Loucy (cell line): Measurements from ENCODE around the gene ANP32D.

Experiments
- H2AFZ ChIP-seq: fragments of 200-600 bp; sonication (generic); 2 replicates; pipeline ENCODE4 v1.6.0; 2016; ENCODE audit warnings: antibody characterized with exemption, mild to moderate bottlenecking, low read length, moderate library complexity
- H3F3A ChIP-seq: fragments of 200-600 bp; 2 replicates; pipeline ENCODE4 v1.6.0; 2016; ENCODE audit warnings: antibody characterized with exemption, low read depth, mild to moderate bottlenecking
- H3K27me3 ChIP-seq: fragments of 200-600 bp; sonication (generic); 2 replicates; pipeline ENCODE4 v1.6.1; 2014; ENCODE audit warnings: low read length, mild to moderate bottlenecking; ENCODE audit not compliant: insufficient read depth, poor library complexity, severe bottlenecking
- H3K36me3 ChIP-seq: fragments of 200-600 bp; sonication (generic); 2 replicates; pipeline ENCODE4 v1.6.1; 2016; ENCODE audit warnings: low read length; ENCODE audit not compliant: insufficient read depth
- H3K4me1 ChIP-seq: fragments of 200-600 bp; sonication (generic); 2 replicates; pipeline ENCODE4 v1.5.1; 2014; ENCODE audit warnings: low read length, mild to moderate bottlenecking; ENCODE audit not compliant: insufficient read depth, poor library complexity, severe bottlenecking
- H3K4me2 ChIP-seq: fragments of 200-600 bp; sonication (generic); 2 replicates; pipeline ENCODE4 v1.6.0; 2014; ENCODE audit warnings: antibody characterized with exemption, low read length, low read depth, mild to moderate bottlenecking; ENCODE audit not compliant: poor library complexity, severe bottlenecking
- H3K4me3 ChIP-seq: fragments of 200-600 bp; sonication (generic); 2 replicates; pipeline ENCODE4 v1.5.1; 2014; ENCODE audit warnings: low read length, mild to moderate bottlenecking, mixed read lengths; ENCODE audit not compliant: poor library complexity, severe bottlenecking
- H3K79me2 ChIP-seq: fragments of 200-600 bp; sonication (generic); 2 replicates; pipeline ENCODE4 v1.6.1; 2014; ENCODE audit warnings: low read length; ENCODE audit not compliant: insufficient read depth
- H3K9ac ChIP-seq: fragments of 200-600 bp; sonication (generic); 2 replicates; pipeline ENCODE4 v1.6.0; 2014; ENCODE audit warnings: mild to moderate bottlenecking, low read depth, low read length, moderate library complexity; ENCODE audit not compliant: poor library complexity, severe bottlenecking
- H3K9me2 ChIP-seq: fragments of 200-600 bp; sonication (generic); replicated peaks from 2 replicates; pipeline ENCODE4 v1.6.1; 2016; ENCODE audit warnings: low read depth, low read length, mixed read lengths
- H3K9me3 ChIP-seq: fragments of 200-600 bp; sonication (generic); 2 replicates; pipeline ENCODE4 v1.6.1; 2014; ENCODE audit warnings: mild to moderate bottlenecking, antibody characterized with exemption, low read length, low read depth; ENCODE audit not compliant: insufficient read depth
- H4K20me1 ChIP-seq: fragments of 200-600 bp; sonication (generic); 2 replicates; pipeline ENCODE4 v1.6.0; 2014; ENCODE audit warnings: antibody characterized with exemption, low read length, mild to moderate bottlenecking; ENCODE audit not compliant: insufficient read depth, poor library complexity, severe bottlenecking
- EZH2phosphoT487 ChIP-seq: fragments of 200-600 bp; IDR thresholded peaks from 2 replicates; pipeline ENCODE4 v1.6.1; 2018; ENCODE audit warnings: antibody characterized with exemption, mild to moderate bottlenecking, moderate library complexity, borderline replicate concordance
- TF ChIP-seq, protein P1 (sequence below): fragments of 200-600 bp; sonication (generic); conservative IDR thresholded peaks from 2 replicates; pipeline ENCODE4 v1.5.1; 2014; ENCODE audit warnings: mild to moderate bottlenecking, antibody characterized with exemption, low read length

The ANP32D gene

DNA sequence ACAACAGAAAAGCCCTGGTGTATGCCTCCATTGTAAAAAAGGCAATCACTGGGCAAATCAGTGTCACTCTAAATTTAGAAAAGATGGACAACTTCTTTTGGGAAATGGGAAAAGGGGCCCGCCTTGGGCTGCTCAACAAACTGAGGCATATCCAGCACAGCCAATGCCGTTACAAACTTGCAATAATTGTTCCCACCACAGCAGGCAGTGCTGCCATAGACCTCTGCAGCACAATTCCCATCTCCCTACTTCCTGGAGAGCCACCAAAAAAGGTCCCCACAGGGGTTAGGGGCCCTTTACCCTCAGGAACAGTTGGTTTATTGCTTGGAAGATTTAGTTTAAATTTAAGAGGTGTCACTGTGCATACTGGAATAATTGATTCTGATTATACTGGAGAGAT is 36.6 kb downstream of the ANP32D start:
- no peaks in the 10 kb centered on the region for H3K9me2 ChIP-seq
- no peaks in the 10 kb centered on the region for H3K4me1 ChIP-seq

DNA sequence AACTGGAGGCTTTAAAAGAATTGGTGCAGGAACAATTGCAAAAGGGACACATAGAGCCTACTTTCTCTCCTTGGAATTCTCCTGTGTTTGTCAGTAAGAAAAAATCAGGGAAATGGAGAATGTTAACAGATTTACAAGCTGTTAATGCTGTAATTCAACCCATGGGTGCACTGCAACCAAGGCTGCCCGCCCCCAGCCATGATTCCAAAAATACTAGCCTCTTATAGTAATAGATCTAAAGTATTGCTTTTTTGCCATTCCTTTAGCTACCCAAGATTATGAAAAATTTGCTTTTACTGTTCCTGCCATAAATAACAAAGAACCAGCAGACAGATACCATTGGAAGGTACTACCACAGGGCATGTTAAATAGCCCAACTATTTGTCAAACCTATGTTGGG is 37.8 kb downstream of the ANP32D start:
- Histone ChIP-seq H3K4me1 (no peaks in the 10 kb centered on the region), H3K4me2 (no peak overlapping the region), H3K79me2 (no peaks in the 10 kb centered on the region), H3K36me3 (no peaks in the 10 kb centered on the region), H3K9me2 (no peaks in the 10 kb centered on the region), H3K4me3 (no peak overlapping the region), H2AFZ (no peak overlapping the region), H3K9me3 (peaks cover 10% of the 10 kb centered on the region; the same call in 1 of the 2 replicates), H3K9ac (no peak overlapping the region), H4K20me1 (no peaks in the 10 kb centered on the region), H3F3A (no peaks in the 10 kb centered on the region), H3K27me3 (no peaks in the 10 kb centered on the region)
- TF ChIP-seq, protein P1, sequence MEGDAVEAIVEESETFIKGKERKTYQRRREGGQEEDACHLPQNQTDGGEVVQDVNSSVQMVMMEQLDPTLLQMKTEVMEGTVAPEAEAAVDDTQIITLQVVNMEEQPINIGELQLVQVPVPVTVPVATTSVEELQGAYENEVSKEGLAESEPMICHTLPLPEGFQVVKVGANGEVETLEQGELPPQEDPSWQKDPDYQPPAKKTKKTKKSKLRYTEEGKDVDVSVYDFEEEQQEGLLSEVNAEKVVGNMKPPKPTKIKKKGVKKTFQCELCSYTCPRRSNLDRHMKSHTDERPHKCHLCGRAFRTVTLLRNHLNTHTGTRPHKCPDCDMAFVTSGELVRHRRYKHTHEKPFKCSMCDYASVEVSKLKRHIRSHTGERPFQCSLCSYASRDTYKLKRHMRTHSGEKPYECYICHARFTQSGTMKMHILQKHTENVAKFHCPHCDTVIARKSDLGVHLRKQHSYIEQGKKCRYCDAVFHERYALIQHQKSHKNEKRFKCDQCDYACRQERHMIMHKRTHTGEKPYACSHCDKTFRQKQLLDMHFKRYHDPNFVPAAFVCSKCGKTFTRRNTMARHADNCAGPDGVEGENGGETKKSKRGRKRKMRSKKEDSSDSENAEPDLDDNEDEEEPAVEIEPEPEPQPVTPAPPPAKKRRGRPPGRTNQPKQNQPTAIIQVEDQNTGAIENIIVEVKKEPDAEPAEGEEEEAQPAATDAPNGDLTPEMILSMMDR = no peak
- TF ChIP-seq EZH2phosphoT487 = no peak

More for the DNA sequence above, 36.6 kb downstream of the ANP32D start:
- H2AFZ ChIP-seq = no peak overlapping the region
- no peaks in the 10 kb centered on the region for H3K79me2 ChIP-seq
- H3K4me3 ChIP-seq = no peak overlapping the region
- H3F3A ChIP-seq = no peaks in the 10 kb centered on the region
- H3K4me2 ChIP-seq = no peak overlapping the region
- no peak overlapping the region for H3K9ac ChIP-seq
- H3K9me3 ChIP-seq = peaks cover 10% of the 10 kb centered on the region; the same call in 1 of the 2 replicates
- no peak for TF ChIP-seq EZH2phosphoT487
- TF ChIP-seq, protein P1 = no peak
- H3K27me3 ChIP-seq = no peaks in the 10 kb centered on the region
- no peaks in the 10 kb centered on the region for H3K36me3 ChIP-seq
- H4K20me1 ChIP-seq = no peaks in the 10 kb centered on the region

DNA sequence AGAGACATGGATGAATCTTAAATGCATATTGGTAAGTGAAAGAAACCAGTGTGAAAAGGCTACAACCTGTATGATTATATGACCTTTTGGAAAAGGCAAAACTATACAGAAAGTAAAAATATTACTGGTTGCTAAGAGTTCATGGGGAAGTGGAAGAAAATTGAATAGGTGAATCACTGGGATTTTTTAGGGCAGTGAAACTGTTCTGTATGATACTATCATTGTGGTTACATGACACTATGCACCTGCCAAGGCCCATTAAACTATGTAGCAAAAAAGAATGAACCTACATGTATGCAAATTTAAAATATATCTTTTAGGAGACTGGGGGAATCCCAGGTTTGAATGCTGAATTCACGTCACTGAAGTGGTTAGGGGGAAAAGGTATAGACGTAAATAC is 40.5 kb downstream of the ANP32D start:
- no peaks in the 10 kb centered on the region for H3K4me1 ChIP-seq
- H3F3A ChIP-seq = no peaks in the 10 kb centered on the region
- H3K27me3 ChIP-seq = no peaks in the 10 kb centered on the region
- no peaks in the 10 kb centered on the region for H4K20me1 ChIP-seq
- no peaks in the 10 kb centered on the region for H3K79me2 ChIP-seq
- H3K9me3 ChIP-seq = peaks cover 10% of the 10 kb centered on the region; the same call in 1 of the 2 replicates
- no peak overlapping the region for H3K4me2 ChIP-seq
- TF ChIP-seq, protein P1 = no peak
- no peak for TF ChIP-seq EZH2phosphoT487
- H3K36me3 ChIP-seq = no peaks in the 10 kb centered on the region
- H2AFZ ChIP-seq = no peak overlapping the region
- H3K9me2 ChIP-seq = no peaks in the 10 kb centered on the region
- H3K9ac ChIP-seq = no peak overlapping the region
- H3K4me3 ChIP-seq = no peak overlapping the region
